Activated CD8-positive, alpha-beta memory T cell treated with anti-CD3 and anti-CD28 coated beads, Interleukin-2, amount 10 ng/mL, durations not matched to agents 7 days and 5 days (primary cell): ENCODE measurements around the gene CCDC61. TPM values are rescaled to one million over a fixed set of nuclear protein-coding genes. Genes with fewer than 3 reads are reported as not detected.

Source experiments
- ATAC-seq: fragments of 150-1000 bp; cut with Tn5 transposase; one replicate; pipeline ENCODE4 v1.10.0; 2021; ENCODE audit warnings: moderate library complexity
- CTCF ChIA-PET: fragments of 350-600 bp; sonication (Branson Sonifier 250); formaldehyde crosslinking; loops from one replicate; lab custom pipeline; 2021; ENCODE audit warnings: antibody characterized with exemption; lab: Charles Lee
- DNase-seq: peaks from one replicate; pipeline ENCODE4 v3.0.0-alpha.2; 2020
- H3K27ac Mint-ChIP-seq: one replicate; pipeline ENCODE4 v1.8.0; 2021; ENCODE audit warnings: mild to moderate bottlenecking, mixed read lengths
- H3K27me3 Mint-ChIP-seq: one replicate; pipeline ENCODE4 v1.8.0; 2021; ENCODE audit warnings: mixed read lengths
- H3K36me3 Mint-ChIP-seq: one replicate; pipeline ENCODE4 v1.8.0; 2021; ENCODE audit warnings: mild to moderate bottlenecking, mixed read lengths
- H3K4me1 Mint-ChIP-seq: one replicate; pipeline ENCODE4 v1.8.0; 2021; ENCODE audit warnings: mixed read lengths
- H3K4me3 Mint-ChIP-seq: one replicate; pipeline ENCODE4 v1.8.0; 2021; ENCODE audit warnings: mild to moderate bottlenecking, moderate library complexity, mixed read lengths
- H3K9me3 Mint-ChIP-seq: one replicate; pipeline ENCODE4 v1.8.0; 2022; ENCODE audit warnings: low read depth, mixed read lengths
- total RNA-seq, 2 experiments: library from RNA; stranded (reverse); gene quantifications; one replicate each; pipeline ENCODE4 v1.2.3, GENCODE V29; 2021

The CCDC61 gene
- total RNA-seq, 2 experiments from 2014 or later = 24.4 to 35.1 TPM

GRCh38 chr19:45962021-45962420, 33.2 kb upstream of the CCDC61 start:
- H3K9me3 Mint-ChIP-seq = no peaks in the 10 kb centered on the region
- H3K36me3 Mint-ChIP-seq = no peaks in the 10 kb centered on the region
- ATAC-seq = no peak

DNA sequence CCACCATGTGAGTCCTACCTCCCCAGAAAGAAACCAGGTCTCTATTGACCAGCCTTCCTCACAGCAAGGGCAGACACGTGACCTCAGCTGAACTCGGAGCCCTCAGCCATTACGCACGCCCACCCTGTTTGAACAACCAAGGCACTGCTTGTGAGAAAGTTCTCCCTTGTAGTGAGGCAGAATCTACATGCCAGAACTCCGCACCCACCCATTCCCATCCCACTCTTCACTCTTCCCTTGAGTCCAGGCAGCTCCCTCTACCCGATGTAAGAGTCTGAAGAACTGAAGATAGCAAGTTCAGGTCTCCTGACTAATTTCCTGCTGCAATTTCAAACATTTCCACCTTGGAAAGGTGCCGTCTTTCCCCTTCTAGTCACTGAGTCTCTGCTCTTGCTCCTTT, 28.0 kb upstream of the CCDC61 start:
- H3K27me3 Mint-ChIP-seq = peaks cover 55% of the 10 kb centered on the region
- DNase-seq = no peak

More at GRCh38 chr19:45962021-45962420, 33.2 kb upstream of the CCDC61 start:
- Mint-ChIP-seq H3K4me1 (peaks cover 2% of the 10 kb centered on the region), H3K4me3 (no peak overlapping the region), H3K27me3 (peaks cover 43% of the 10 kb centered on the region), H3K27ac (no peak overlapping the region)
- no peak for DNase-seq
- CTCF ChIA-PET = no interaction called here

GRCh38 chr19:45968626-45969025, 26.6 kb upstream of the CCDC61 start:
- Mint-ChIP-seq H3K9me3 (no peaks in the 10 kb centered on the region), H3K27me3 (peaks cover 61% of the 10 kb centered on the region), H3K27ac (no peak overlapping the region), H3K4me1 (peaks cover 10% of the 10 kb centered on the region), H3K4me3 (no peak overlapping the region), H3K36me3 (no peaks in the 10 kb centered on the region)
- no peak for ATAC-seq
- CTCF ChIA-PET = no interaction called here
- DNase-seq = no peak

More for the DNA sequence above, 28.0 kb upstream of the CCDC61 start:
- Mint-ChIP-seq H3K9me3 (no peaks in the 10 kb centered on the region), H3K4me1 (peaks cover 5% of the 10 kb centered on the region), H3K27ac (no peak overlapping the region), H3K4me3 (no peak overlapping the region), H3K36me3 (no peaks in the 10 kb centered on the region)
- no peak for ATAC-seq
- CTCF ChIA-PET = no interaction called here

DNA sequence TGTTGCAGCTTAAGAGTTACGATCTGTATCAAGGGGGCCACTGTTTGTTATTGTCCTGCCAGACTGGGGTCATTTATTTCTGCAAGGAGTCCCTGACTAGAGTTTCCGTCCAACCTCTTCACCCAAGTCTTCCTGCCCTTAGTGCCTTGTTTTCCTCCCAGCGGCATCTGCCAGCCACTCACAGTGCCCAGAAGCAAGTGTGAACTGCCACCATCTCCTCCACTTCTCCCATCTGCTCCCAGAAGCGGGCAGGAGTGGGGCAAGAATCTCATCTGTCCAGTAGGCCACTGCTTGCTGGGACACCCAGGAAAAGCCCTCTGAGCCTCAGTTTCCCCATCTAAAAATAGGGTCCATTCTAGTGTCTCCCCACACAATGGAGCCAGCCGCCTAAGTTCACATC, 25.6 kb upstream of the CCDC61 start:
- ATAC-seq (no peak), DNase-seq (no peak)
- Mint-ChIP-seq H3K27me3 (peaks cover 66% of the 10 kb centered on the region), H3K36me3 (no peaks in the 10 kb centered on the region), H3K9me3 (no peaks in the 10 kb centered on the region), H3K27ac (no peak overlapping the region), H3K4me3 (no peak overlapping the region), H3K4me1 (peaks cover 12% of the 10 kb centered on the region)
- CTCF ChIA-PET = interaction anchor here (0.6 kb wide), 1 partner anchor 52 kb away, joined by 3 read pairs; no protein-coding TSS in a partner anchor

DNA sequence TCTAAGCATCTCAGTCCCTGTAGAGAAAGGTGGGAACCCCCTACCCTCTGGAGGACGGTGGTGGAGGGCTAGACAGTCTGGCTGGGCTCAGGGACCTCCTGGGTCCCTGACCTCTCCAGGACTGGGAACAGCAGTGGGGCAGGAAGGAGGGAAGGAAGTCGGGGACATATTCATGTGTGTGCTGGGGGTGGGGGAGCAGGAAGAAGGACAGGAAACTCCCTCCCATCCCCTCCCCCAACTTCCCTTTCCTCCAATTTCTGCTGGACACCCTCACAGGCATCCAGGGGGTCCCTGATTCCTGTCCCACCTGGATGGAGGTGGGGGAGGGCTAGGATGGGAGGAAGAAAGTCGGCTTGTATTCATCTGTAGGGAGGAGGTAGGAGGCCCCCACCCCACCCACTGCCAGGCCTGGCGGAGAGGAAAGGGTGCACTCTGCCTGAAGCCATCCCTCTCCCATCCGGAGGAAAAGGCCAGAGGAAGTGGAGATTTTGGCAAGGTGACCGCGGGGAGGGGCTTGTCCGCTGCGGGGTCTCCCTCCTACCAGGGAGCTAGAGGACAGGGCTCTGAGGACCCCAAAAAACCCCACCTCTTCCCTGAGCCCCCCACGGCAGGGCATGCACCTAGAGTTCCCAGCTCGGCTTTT, 23.9 kb upstream of the CCDC61 start:
- Mint-ChIP-seq H3K9me3 (no peaks in the 10 kb centered on the region), H3K27me3 (peaks cover 72% of the 10 kb centered on the region), H3K4me1 (peaks cover 12% of the 10 kb centered on the region), H3K27ac (no peak overlapping the region), H3K36me3 (no peaks in the 10 kb centered on the region), H3K4me3 (no peak overlapping the region)
- CTCF ChIA-PET = no interaction called here
- DNase-seq = no peak
- no peak for ATAC-seq

DNA sequence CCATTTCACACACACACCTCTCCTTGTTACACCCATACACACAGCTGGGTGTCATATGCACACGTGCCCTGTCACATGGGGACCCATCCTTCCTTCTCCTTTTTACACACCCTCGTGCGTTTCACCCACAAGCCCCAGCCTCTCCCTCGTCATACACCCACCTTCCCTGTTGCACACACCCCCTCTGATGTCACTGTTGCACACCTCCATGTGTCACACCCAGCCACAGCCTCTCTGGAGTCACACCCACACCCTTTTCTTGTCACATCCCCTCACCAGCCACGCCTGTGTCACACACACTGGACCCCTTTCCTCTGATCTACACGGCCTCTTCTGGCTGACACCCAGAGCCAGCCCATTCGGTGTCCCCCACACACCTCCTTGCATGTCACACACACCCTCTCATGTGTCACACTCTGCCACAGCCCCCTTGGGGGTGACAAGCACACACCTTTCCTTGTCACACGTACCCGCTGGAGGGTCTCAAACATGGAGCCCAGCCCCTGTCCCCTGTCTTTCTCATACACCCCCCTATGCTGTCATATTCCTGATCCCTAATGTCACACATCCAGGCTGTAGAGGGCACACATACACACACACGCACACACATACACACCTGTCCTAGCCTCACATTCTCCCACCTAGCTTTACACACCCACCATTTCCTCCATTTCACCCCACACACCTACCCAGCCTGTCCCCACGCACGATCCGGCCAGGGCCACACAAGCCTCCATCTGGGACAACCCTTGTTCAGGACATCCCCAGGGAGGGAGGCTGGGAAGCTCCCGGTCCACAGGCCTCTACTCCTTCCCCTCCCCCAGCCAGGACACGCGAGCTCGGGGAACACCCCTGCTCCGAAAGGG, 23.0 kb upstream of the CCDC61 start:
- DNase-seq = no peak
- Mint-ChIP-seq H3K27me3 (peaks cover 71% of the 10 kb centered on the region), H3K4me1 (peaks cover 12% of the 10 kb centered on the region), H3K4me3 (no peak overlapping the region), H3K27ac (no peak overlapping the region), H3K36me3 (no peaks in the 10 kb centered on the region), H3K9me3 (no peaks in the 10 kb centered on the region)
- CTCF ChIA-PET = no interaction called here
- ATAC-seq = no peak

GRCh38 chr19:45972947-45973540, 22.2 kb upstream of the CCDC61 start:
- ATAC-seq (no peak), DNase-seq (no peak)
- CTCF ChIA-PET = no interaction called here
- Mint-ChIP-seq H3K4me3 (no peak overlapping the region), H3K27ac (no peak overlapping the region), H3K27me3 (peaks cover 71% of the 10 kb centered on the region), H3K4me1 (peaks cover 12% of the 10 kb centered on the region), H3K36me3 (no peaks in the 10 kb centered on the region), H3K9me3 (no peaks in the 10 kb centered on the region)

GRCh38 chr19:45973553-45974338, 21.5 kb upstream of the CCDC61 start, which contains the start of gene NOVA2:
Gene NOVA2 (minus strand): TSS chr19:45973865. CDS start chr19:45973351, 514 bp downstream.
- Mint-ChIP-seq H3K4me3 (no peak within 1 kb of the TSS), H3K36me3 (no peaks in the 10 kb centered on the region)
- CTCF ChIA-PET = interaction anchor here (1.0 kb wide), 1 partner anchor 43 kb away, joined by 3 read pairs; no protein-coding TSS in a partner anchor

GRCh38 chr19:45975306-45976070, 19.8 kb upstream of the CCDC61 start:
- ATAC-seq = no peak
- Mint-ChIP-seq H3K4me3 (no peak overlapping the region), H3K36me3 (no peaks in the 10 kb centered on the region), H3K27ac (no peak overlapping the region), H3K27me3 (peaks cover 64% of the 10 kb centered on the region), H3K4me1 (peaks cover 12% of the 10 kb centered on the region), H3K9me3 (no peaks in the 10 kb centered on the region)
- no peak for DNase-seq
- CTCF ChIA-PET = no interaction called here

More at GRCh38 chr19:45973553-45974338, 21.5 kb upstream of the CCDC61 start, which contains the start of gene NOVA2:
- H3K4me1 Mint-ChIP-seq = peaks cover 12% of the 10 kb centered on the region
- H3K27me3 Mint-ChIP-seq = peaks cover 68% of the 10 kb centered on the region
- no peaks in the 10 kb centered on the region for H3K9me3 Mint-ChIP-seq
- peak; percentile 73 for ATAC-seq
- peak; percentile 62 for DNase-seq
- H3K27ac Mint-ChIP-seq = no peak within 1 kb of the TSS

- no peak overlapping the region for H3K27ac Mint-ChIP-seq
- DNase-seq (no peak), ATAC-seq (no peak)
- no peak overlapping the region for H3K4me3 Mint-ChIP-seq
- peaks cover 62% of the 10 kb centered on the region for H3K27me3 Mint-ChIP-seq
- H3K4me1 Mint-ChIP-seq = peaks cover 12% of the 10 kb centered on the region
- no peaks in the 10 kb centered on the region for H3K9me3 Mint-ChIP-seq
- H3K36me3 Mint-ChIP-seq = no peaks in the 10 kb centered on the region
- CTCF ChIA-PET = no interaction called here
Observed at GRCh38 chr19:45976178-45976577, 19.1 kb upstream of the CCDC61 start.

DNA sequence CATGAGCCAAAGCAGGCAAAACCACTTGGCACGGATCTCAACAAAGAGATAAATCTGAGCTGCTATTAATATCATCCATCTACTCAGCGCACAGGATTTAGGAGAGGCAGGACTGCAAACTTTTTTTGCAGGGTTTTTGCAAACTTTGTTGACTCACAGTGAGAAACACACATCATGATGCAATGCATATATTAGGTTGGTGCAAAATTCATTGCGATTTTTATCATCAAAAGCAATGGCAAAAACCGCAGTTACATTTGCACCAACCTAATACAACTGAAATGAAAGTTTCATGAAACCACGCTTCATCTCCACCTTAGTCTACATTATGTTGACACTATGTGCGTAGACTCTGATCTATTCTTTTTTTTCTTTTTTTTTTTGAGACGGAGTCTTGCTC, 17.1 kb upstream of the CCDC61 start:
- H3K36me3 Mint-ChIP-seq = no peaks in the 10 kb centered on the region
- H3K4me1 Mint-ChIP-seq = peaks cover 2% of the 10 kb centered on the region
- CTCF ChIA-PET = interaction anchor here (1.0 kb wide), 1 partner anchor 114 kb away, joined by 3 read pairs; the partner anchor contains the start of gene FOXA3
- no peak overlapping the region for H3K27ac Mint-ChIP-seq
- H3K4me3 Mint-ChIP-seq = no peak overlapping the region
- DNase-seq = no peak
- H3K9me3 Mint-ChIP-seq = no peaks in the 10 kb centered on the region
- H3K27me3 Mint-ChIP-seq = peaks cover 61% of the 10 kb centered on the region
- no peak for ATAC-seq

GRCh38 chr19:45981350-45981749, 13.9 kb upstream of the CCDC61 start:
- Mint-ChIP-seq H3K4me3 (no peak overlapping the region), H3K27me3 (peaks cover 47% of the 10 kb centered on the region)
- CTCF ChIA-PET = no interaction called here

More at GRCh38 chr19:45981350-45981749, 13.9 kb upstream of the CCDC61 start:
- ATAC-seq = no peak
- H3K9me3 Mint-ChIP-seq = no peaks in the 10 kb centered on the region
- no peaks in the 10 kb centered on the region for H3K36me3 Mint-ChIP-seq
- DNase-seq = no peak
- no peak overlapping the region for H3K27ac Mint-ChIP-seq
- no peaks in the 10 kb centered on the region for H3K4me1 Mint-ChIP-seq
